Measurements from ENCODE around the gene PHC2. TPM values are rescaled to one million over a fixed set of nuclear protein-coding genes. Genes with fewer than 3 reads are reported as not detected.

Gene PHC2
- total and polyA plus RNA-seq, 9 of the 15 experiments (the other 6 are each of a cell fraction or from before 2014, with no cell fraction given), result 3.1 to 67.6 (median 34.6) TPM

GRCh38 chr1:33472269-33472980 is 41.5 kb upstream of the PHC2 start, which contains the start of gene ZSCAN20 (continued):
- TF ChIP-seq, protein P1, sequence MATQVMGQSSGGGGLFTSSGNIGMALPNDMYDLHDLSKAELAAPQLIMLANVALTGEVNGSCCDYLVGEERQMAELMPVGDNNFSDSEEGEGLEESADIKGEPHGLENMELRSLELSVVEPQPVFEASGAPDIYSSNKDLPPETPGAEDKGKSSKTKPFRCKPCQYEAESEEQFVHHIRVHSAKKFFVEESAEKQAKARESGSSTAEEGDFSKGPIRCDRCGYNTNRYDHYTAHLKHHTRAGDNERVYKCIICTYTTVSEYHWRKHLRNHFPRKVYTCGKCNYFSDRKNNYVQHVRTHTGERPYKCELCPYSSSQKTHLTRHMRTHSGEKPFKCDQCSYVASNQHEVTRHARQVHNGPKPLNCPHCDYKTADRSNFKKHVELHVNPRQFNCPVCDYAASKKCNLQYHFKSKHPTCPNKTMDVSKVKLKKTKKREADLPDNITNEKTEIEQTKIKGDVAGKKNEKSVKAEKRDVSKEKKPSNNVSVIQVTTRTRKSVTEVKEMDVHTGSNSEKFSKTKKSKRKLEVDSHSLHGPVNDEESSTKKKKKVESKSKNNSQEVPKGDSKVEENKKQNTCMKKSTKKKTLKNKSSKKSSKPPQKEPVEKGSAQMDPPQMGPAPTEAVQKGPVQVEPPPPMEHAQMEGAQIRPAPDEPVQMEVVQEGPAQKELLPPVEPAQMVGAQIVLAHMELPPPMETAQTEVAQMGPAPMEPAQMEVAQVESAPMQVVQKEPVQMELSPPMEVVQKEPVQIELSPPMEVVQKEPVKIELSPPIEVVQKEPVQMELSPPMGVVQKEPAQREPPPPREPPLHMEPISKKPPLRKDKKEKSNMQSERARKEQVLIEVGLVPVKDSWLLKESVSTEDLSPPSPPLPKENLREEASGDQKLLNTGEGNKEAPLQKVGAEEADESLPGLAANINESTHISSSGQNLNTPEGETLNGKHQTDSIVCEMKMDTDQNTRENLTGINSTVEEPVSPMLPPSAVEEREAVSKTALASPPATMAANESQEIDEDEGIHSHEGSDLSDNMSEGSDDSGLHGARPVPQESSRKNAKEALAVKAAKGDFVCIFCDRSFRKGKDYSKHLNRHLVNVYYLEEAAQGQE (IDR thresholded peaks at IDR 0.05; ENCODE audit: borderline replicate concordance), result no peak
- TF ChIP-seq, protein P1 (CRISPR knock-in tag; IDR thresholded peaks at IDR 0.05; ENCODE audit: low read depth), result no peak
- TF ChIP-seq KDM1A (IDR thresholded peaks at IDR 0.05), result no peak
- no peak for TF ChIP-seq NCOA6 (IDR thresholded peaks at IDR 0.05)
- TF ChIP-seq RAD51 (IDR thresholded peaks at IDR 0.05; ENCODE audit: borderline replicate concordance, low read depth), result no peak; the same call in 1 of the 2 replicates
- no peak for TF ChIP-seq KLF1 (tag; IDR thresholded peaks at IDR 0.05)
- TF ChIP-seq ZNF778 (CRISPR knock-in tag; IDR thresholded peaks at IDR 0.05), result no peak
- TF ChIP-seq NFIC (IDR thresholded peaks at IDR 0.05), result peak; percentile 16; the same call in 1 of the 2 replicates
- no peak for TF ChIP-seq HDAC8 (tag; IDR thresholded peaks at IDR 0.05)
- TF ChIP-seq NR1H2 (CRISPR knock-in tag; IDR thresholded peaks at IDR 0.05), result no peak
- no peak for TF ChIP-seq CREBBP (IDR thresholded peaks at IDR 0.05; ENCODE audit: low read depth, low read length)
- no peak for TF ChIP-seq TCF3 (CRISPR knock-in tag; IDR thresholded peaks at IDR 0.05)
- no peak for TF ChIP-seq ZNF217 (CRISPR knock-in tag; IDR thresholded peaks at IDR 0.05)
- TF ChIP-seq FOXJ2 (tag; IDR thresholded peaks at IDR 0.05), result no peak
- no peak for TF ChIP-seq ARHGAP35 (IDR thresholded peaks at IDR 0.05; ENCODE audit: partially characterized antibody)
- TF ChIP-seq SAP30 (IDR thresholded peaks at IDR 0.05; ENCODE audit: borderline replicate concordance, insufficient read depth, low read depth, low read length, poor library complexity, severe bottlenecking), result no peak
- TF ChIP-seq BHLHE40 (IDR thresholded peaks at IDR 0.05; ENCODE audit: low read length), result peak; percentile 59
- TF ChIP-seq, protein P2, sequence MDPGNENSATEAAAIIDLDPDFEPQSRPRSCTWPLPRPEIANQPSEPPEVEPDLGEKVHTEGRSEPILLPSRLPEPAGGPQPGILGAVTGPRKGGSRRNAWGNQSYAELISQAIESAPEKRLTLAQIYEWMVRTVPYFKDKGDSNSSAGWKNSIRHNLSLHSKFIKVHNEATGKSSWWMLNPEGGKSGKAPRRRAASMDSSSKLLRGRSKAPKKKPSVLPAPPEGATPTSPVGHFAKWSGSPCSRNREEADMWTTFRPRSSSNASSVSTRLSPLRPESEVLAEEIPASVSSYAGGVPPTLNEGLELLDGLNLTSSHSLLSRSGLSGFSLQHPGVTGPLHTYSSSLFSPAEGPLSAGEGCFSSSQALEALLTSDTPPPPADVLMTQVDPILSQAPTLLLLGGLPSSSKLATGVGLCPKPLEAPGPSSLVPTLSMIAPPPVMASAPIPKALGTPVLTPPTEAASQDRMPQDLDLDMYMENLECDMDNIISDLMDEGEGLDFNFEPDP (CRISPR knock-in tag; IDR thresholded peaks at IDR 0.05), result no peak
- TF ChIP-seq RHOXF2B (CRISPR knock-in tag; conservative IDR thresholded peaks at IDR 0.05), result 0 out of 2 replicates have a peak, but pooled peaks have one; percentile 57

Measured in K562 (cell line).